Natural killer cell (primary cell): ENCODE data around the gene RGS1. TPM values are rescaled to one million over a fixed set of nuclear protein-coding genes. Genes with fewer than 3 reads are reported as not detected.

Experiments used
- ATAC-seq, 3 donors: fragments of 150-1000 bp in 2 of 3; fragments of 200-7000 bp in 1 of 3; cut with Tn5 transposase; 1 replicate in 1 of 3; 2 replicates in 2 of 3; pipeline ENCODE4 v1.10.0; 2021; ENCODE audit warnings: mild to moderate bottlenecking in 2 of 3, moderate library complexity in 2 of 3
- DNase-seq, 2 donors: peaks; one replicate each; pipeline versions ENCODE4 v3.0.0 to v3.0.0-alpha.2; 2013 to 2021; ENCODE audit warnings: mixed read lengths in 1 of 2
- H3K27ac ChIP-seq: one replicate; pipeline ENCODE4 v1.5.1; 2013; ENCODE audit warnings: mild to moderate bottlenecking, low read length
- H3K27me3 ChIP-seq: one replicate; pipeline ENCODE4 v1.6.1; 2013; ENCODE audit warnings: low read length; ENCODE audit not compliant: control insufficient read depth, insufficient read depth
- H3K36me3 ChIP-seq: one replicate; pipeline ENCODE4 v1.6.1; 2013; ENCODE audit warnings: low read length; ENCODE audit not compliant: control insufficient read depth, insufficient read depth
- H3K4me1 ChIP-seq: one replicate; pipeline ENCODE4 v1.6.1; 2013; ENCODE audit warnings: low read length; ENCODE audit not compliant: control insufficient read depth, insufficient read depth
- H3K4me3 ChIP-seq: one replicate; pipeline ENCODE4 v1.5.1; 2013; ENCODE audit warnings: low read length
- H3K9me3 ChIP-seq: one replicate; pipeline ENCODE4 v1.6.1; 2013; ENCODE audit warnings: low read length; ENCODE audit not compliant: control insufficient read depth, insufficient read depth
- H3K27ac Mint-ChIP-seq, 2 donors: one replicate each; pipeline ENCODE4 v1.8.0; 2022; ENCODE audit warnings: mild to moderate bottlenecking in 2 of 2, mixed read lengths in 2 of 2, moderate library complexity in 1 of 2
- H3K27me3 Mint-ChIP-seq, 2 donors: one replicate each; pipeline ENCODE4 v1.8.0; 2022; ENCODE audit warnings: low read depth in 2 of 2, mixed read lengths in 2 of 2
- H3K36me3 Mint-ChIP-seq: one replicate; pipeline ENCODE4 v1.8.0; 2022; ENCODE audit warnings: mixed read lengths
- H3K4me1 Mint-ChIP-seq, 2 donors: one replicate each; pipeline ENCODE4 v1.8.0; 2022; ENCODE audit warnings: mixed read lengths in 2 of 2
- H3K4me3 Mint-ChIP-seq: one replicate; pipeline ENCODE4 v1.8.0; 2022; ENCODE audit warnings: mild to moderate bottlenecking, moderate library complexity, mixed read lengths
- H3K9me3 Mint-ChIP-seq, 2 donors: one replicate each; pipeline ENCODE4 v1.8.0; 2022; ENCODE audit warnings: mixed read lengths in 2 of 2
- CTCF ChIP-seq: fragments of 200-600 bp; IDR thresholded peaks from one replicate; pipeline ENCODE4 v1.8.0; 2022; ENCODE audit warnings: antibody characterized with exemption
- WGBS: methylation state at CpG from one replicate; pipeline ENCODE4 v1.1.7; 2013; ENCODE audit warnings: missing lambda C conversion rate; ENCODE audit not compliant: insufficient coverage; 5-methylcytosine and 5-hydroxymethylcytosine counted together
- intact Hi-C: fragments of 100-400 bp; cut with micrococcal nuclease; formaldehyde crosslinking; loops from one replicate; pipeline ENCODE4 v1.14.2; 2022
- total RNA-seq, 4 donors: library from RNA; stranded (reverse); fragments of 120-200 nt in 1 of 4; gene quantifications; one replicate each; pipeline versions ENCODE4 v1.2.3 to v1.2.4, GENCODE V29; 2013 to 2022

Gene RGS1
- total RNA-seq, 3 donors from 2014 or later (not counting 1 experiment from before 2014, with no cell fraction given), result 306 to 365 (median 343) TPM

GRCh38 chr1:192610112-192610889, 34.7 kb downstream of the RGS1 start:
- Mint-ChIP-seq H3K27me3 (peaks cover 0 to 3% of the 10 kb centered on the region in 2 donors), H3K4me3 (no peak overlapping the region), H3K27ac (peak overlapping the region in 1 of 2 donors; percentile 96), H3K36me3 (no peaks in the 10 kb centered on the region), H3K9me3 (no peaks in the 10 kb centered on the region), H3K4me1 (peaks cover 21 to 37% of the 10 kb centered on the region in 2 donors)
- ATAC-seq, result no peak
- no peaks in the 10 kb centered on the region for H3K9me3 ChIP-seq
- DNase-seq, result peak in 1 of 2 donors; percentile 70
- intact Hi-C loops, result no loop called here
- no peak overlapping the region for H3K4me3 ChIP-seq
- TF ChIP-seq CTCF, result peak; percentile 88
- peaks cover 14% of the 10 kb centered on the region for H3K4me1 ChIP-seq
- WGBS, result 100% methylated on average over 1 of the region's 3 CpGs
- H3K36me3 ChIP-seq, result no peaks in the 10 kb centered on the region
- no peak overlapping the region for H3K27ac ChIP-seq
- H3K27me3 ChIP-seq, result no peaks in the 10 kb centered on the region

GRCh38 chr1:192615055-192615454, 39.5 kb downstream of the RGS1 start:
- Mint-ChIP-seq H3K27me3 (peaks cover 0 to 5% of the 10 kb centered on the region in 2 donors), H3K9me3 (no peaks in the 10 kb centered on the region), H3K4me1 (no peaks in the 10 kb centered on the region), H3K4me3 (no peak overlapping the region), H3K36me3 (no peaks in the 10 kb centered on the region), H3K27ac (no peak overlapping the region)
- Histone ChIP-seq H3K4me1 (no peaks in the 10 kb centered on the region), H3K4me3 (no peak overlapping the region), H3K27ac (no peak overlapping the region), H3K36me3 (no peaks in the 10 kb centered on the region), H3K27me3 (no peaks in the 10 kb centered on the region), H3K9me3 (no peaks in the 10 kb centered on the region)
- ATAC-seq (no peak), DNase-seq (no peak)
- no CpG with 5 or more reads among the region's 1 CpG for WGBS
- intact Hi-C loops, result no loop called here
- TF ChIP-seq CTCF, result no peak

GRCh38 chr1:192620071-192620635, 44.6 kb downstream of the RGS1 start:
- Mint-ChIP-seq H3K27ac (no peak overlapping the region), H3K36me3 (no peaks in the 10 kb centered on the region), H3K4me3 (no peak overlapping the region), H3K27me3 (peaks cover 6 to 23% of the 10 kb centered on the region in 2 donors), H3K4me1 (no peaks in the 10 kb centered on the region), H3K9me3 (no peaks in the 10 kb centered on the region)
- H3K9me3 ChIP-seq, result no peaks in the 10 kb centered on the region
- H3K27me3 ChIP-seq, result no peaks in the 10 kb centered on the region
- H3K4me3 ChIP-seq, result no peak overlapping the region
- DNase-seq, result no peak
- no peak overlapping the region for H3K27ac ChIP-seq
- no peak for TF ChIP-seq CTCF
- ATAC-seq, result no peak
- H3K4me1 ChIP-seq, result no peaks in the 10 kb centered on the region
- H3K36me3 ChIP-seq, result no peaks in the 10 kb centered on the region
- intact Hi-C loops, result no loop called here
